OCI-LY7 (cell line): ENCODE measurements around the gene CLDN12. TPM values are rescaled to one million over a fixed set of nuclear protein-coding genes. Genes with fewer than 3 reads are reported as not detected.

ENCODE experiments used
- BruUV-seq: library from RNA; stranded (reverse); fragments of 400-500 nt; replicated peaks from 2 replicates; lab custom pipeline; 2021; lab: Mats Ljungman, UMichigan
- CTCF ChIA-PET: fragments of 300-600 bp; sonication (Branson Sonifier 250); formaldehyde crosslinking; loops from one replicate; lab custom pipeline; 2022; ENCODE audit warnings: antibody characterized with exemption; ENCODE audit not compliant: unreplicated experiment; lab: Charles Lee
- POLR2A ChIA-PET: fragments of 300-600 bp; sonication (Branson Sonifier 250); formaldehyde crosslinking; loops from one replicate; lab custom pipeline; 2022; ENCODE audit warnings: antibody characterized with exemption; lab: Charles Lee
- DNase-seq: peaks from one replicate; pipeline ENCODE4 v3.0.0-alpha.2; 2015; ENCODE audit warnings: low spot score
- H2AFZ ChIP-seq: fragments of 200-600 bp; sonication (generic), shearing (Covaris generic); 2 replicates; pipeline ENCODE4 v1.6.1; 2014; ENCODE audit warnings: mild to moderate bottlenecking, antibody characterized with exemption, low read length, moderate library complexity
- H3K27ac ChIP-seq: fragments of 200-600 bp; sonication (generic); 2 replicates; pipeline ENCODE4 v1.5.1; 2014; ENCODE audit warnings: mixed run types, low read depth, mild to moderate bottlenecking, moderate library complexity, low read length, inconsistent platforms; ENCODE audit not compliant: poor library complexity, severe bottlenecking
- H3K36me3 ChIP-seq: fragments of 200-600 bp; sonication (generic); 2 replicates; pipeline ENCODE4 v1.6.1; 2014; ENCODE audit warnings: mild to moderate bottlenecking, antibody characterized with exemption, low read length, moderate library complexity, mixed read lengths; ENCODE audit not compliant: insufficient read depth
- H3K4me1 ChIP-seq: fragments of 200-600 bp; sonication (generic); 2 replicates; pipeline ENCODE4 v1.5.1; 2014; ENCODE audit warnings: mild to moderate bottlenecking, low read length; ENCODE audit not compliant: insufficient read depth, poor library complexity, severe bottlenecking
- H3K4me2 ChIP-seq: fragments of 200-600 bp; sonication (generic); 2 replicates; pipeline ENCODE4 v1.6.1; 2014; ENCODE audit warnings: mild to moderate bottlenecking, low read length
- H3K4me3 ChIP-seq: fragments of 200-600 bp; sonication (generic); 2 replicates; pipeline ENCODE4 v1.5.1; 2014; ENCODE audit warnings: mild to moderate bottlenecking, low read depth, low read length; ENCODE audit not compliant: poor library complexity, severe bottlenecking
- H3K79me2 ChIP-seq: fragments of 200-600 bp; sonication (generic); 2 replicates; pipeline ENCODE4 v1.6.1; 2016; ENCODE audit warnings: low read depth, mild to moderate bottlenecking, low read length, moderate library complexity, mixed read lengths; ENCODE audit not compliant: insufficient read depth
- H3K9me2 ChIP-seq: fragments of 200-600 bp; sonication (generic); 2 replicates; pipeline ENCODE4 v1.6.1; 2016; ENCODE audit warnings: mild to moderate bottlenecking, low read length, mixed read lengths; ENCODE audit not compliant: insufficient read depth
- H3K9me3 ChIP-seq: fragments of 200-600 bp; sonication (generic); 2 replicates; pipeline ENCODE4 v1.6.1; 2014; ENCODE audit warnings: mild to moderate bottlenecking, mixed run types, low read length, mixed read lengths
- H4K20me1 ChIP-seq: fragments of 200-600 bp; sonication (generic); 2 replicates; pipeline ENCODE4 v1.6.1; 2014; ENCODE audit warnings: mild to moderate bottlenecking, antibody characterized with exemption, low read length, moderate library complexity, mixed read lengths; ENCODE audit not compliant: insufficient read depth
- EZH2phosphoT487 ChIP-seq: fragments of 200-600 bp; sonication (generic); IDR thresholded peaks from 2 replicates; pipeline ENCODE4 v1.6.1; 2018; ENCODE audit warnings: low read depth, borderline replicate concordance, mild to moderate bottlenecking, mixed run types, antibody characterized with exemption, low read length, moderate library complexity, mixed read lengths
- intact Hi-C: fragments of 100-400 bp; cut with micrococcal nuclease; formaldehyde crosslinking; loops from one replicate; pipeline ENCODE4 v1.10.0; 2022; ENCODE audit not compliant: unreplicated experiment
- total RNA-seq, 2 experiments: library from RNA; depleted of rRNA in 1 of 2; stranded (reverse); fragments of >200 nt in 1 of 2; shearing (Covaris generic) in 1 of 2; gene quantifications; 2 replicates each; pipeline ENCODE4 v1.2.3, GENCODE V29; 2014 to 2022
- TF ChIP-seq, protein P1 (sequence below): fragments of 200-600 bp; sonication (generic); conservative IDR thresholded peaks from 2 replicates; pipeline ENCODE4 v1.5.1; 2014; ENCODE audit warnings: mild to moderate bottlenecking, antibody characterized with exemption, low read length, moderate library complexity, mixed read lengths

The CLDN12 gene
- total RNA-seq, 2 experiments from 2014 or later = 11.0 to 17.0 TPM

DNA sequence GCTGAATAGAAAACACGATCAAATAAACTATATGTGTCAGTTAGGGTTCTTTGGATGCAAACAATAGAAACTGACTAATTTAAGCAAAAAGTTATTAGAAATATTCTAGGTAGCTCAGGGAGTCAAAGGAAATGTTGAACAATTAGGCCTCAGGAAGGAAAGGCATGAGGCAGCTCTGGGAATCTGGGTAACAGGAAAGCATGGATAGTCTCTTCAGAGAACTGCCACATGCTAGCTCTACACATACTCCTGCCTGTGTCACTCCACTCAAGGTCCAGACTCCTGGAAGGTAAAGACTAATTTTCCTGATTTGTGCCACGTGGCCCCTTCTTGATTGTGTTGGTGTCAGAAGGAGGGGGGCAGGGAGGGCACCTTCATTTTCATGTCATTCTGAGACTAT is 42.4 kb downstream of the CLDN12 start:
- no peak overlapping the region for H3K4me2 ChIP-seq
- POLR2A ChIA-PET = interaction anchor here (0.5 to 1.3 kb wide), 6 partner anchors 13 to 484 kb away, joined by 3 to 4 read pairs (median 3); no protein-coding TSS in a partner anchor
- TF ChIP-seq, protein P1, sequence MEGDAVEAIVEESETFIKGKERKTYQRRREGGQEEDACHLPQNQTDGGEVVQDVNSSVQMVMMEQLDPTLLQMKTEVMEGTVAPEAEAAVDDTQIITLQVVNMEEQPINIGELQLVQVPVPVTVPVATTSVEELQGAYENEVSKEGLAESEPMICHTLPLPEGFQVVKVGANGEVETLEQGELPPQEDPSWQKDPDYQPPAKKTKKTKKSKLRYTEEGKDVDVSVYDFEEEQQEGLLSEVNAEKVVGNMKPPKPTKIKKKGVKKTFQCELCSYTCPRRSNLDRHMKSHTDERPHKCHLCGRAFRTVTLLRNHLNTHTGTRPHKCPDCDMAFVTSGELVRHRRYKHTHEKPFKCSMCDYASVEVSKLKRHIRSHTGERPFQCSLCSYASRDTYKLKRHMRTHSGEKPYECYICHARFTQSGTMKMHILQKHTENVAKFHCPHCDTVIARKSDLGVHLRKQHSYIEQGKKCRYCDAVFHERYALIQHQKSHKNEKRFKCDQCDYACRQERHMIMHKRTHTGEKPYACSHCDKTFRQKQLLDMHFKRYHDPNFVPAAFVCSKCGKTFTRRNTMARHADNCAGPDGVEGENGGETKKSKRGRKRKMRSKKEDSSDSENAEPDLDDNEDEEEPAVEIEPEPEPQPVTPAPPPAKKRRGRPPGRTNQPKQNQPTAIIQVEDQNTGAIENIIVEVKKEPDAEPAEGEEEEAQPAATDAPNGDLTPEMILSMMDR = no peak
- no peak for TF ChIP-seq EZH2phosphoT487
- no peak overlapping the region for H3K4me3 ChIP-seq
- CTCF ChIA-PET = no interaction called here
- no peaks in the 10 kb centered on the region for H4K20me1 ChIP-seq
- no peaks in the 10 kb centered on the region for H3K79me2 ChIP-seq
- H3K9me3 ChIP-seq = no peaks in the 10 kb centered on the region
- DNase-seq = no peak
- no peaks in the 10 kb centered on the region for H3K4me1 ChIP-seq
- no peaks in the 10 kb centered on the region for H3K36me3 ChIP-seq
- no peaks in the 10 kb centered on the region for H3K9me2 ChIP-seq
- H2AFZ ChIP-seq = no peak overlapping the region
- intact Hi-C loops = no loop called here
- no TSS peak for BruUV-seq
- no peak overlapping the region for H3K27ac ChIP-seq

DNA sequence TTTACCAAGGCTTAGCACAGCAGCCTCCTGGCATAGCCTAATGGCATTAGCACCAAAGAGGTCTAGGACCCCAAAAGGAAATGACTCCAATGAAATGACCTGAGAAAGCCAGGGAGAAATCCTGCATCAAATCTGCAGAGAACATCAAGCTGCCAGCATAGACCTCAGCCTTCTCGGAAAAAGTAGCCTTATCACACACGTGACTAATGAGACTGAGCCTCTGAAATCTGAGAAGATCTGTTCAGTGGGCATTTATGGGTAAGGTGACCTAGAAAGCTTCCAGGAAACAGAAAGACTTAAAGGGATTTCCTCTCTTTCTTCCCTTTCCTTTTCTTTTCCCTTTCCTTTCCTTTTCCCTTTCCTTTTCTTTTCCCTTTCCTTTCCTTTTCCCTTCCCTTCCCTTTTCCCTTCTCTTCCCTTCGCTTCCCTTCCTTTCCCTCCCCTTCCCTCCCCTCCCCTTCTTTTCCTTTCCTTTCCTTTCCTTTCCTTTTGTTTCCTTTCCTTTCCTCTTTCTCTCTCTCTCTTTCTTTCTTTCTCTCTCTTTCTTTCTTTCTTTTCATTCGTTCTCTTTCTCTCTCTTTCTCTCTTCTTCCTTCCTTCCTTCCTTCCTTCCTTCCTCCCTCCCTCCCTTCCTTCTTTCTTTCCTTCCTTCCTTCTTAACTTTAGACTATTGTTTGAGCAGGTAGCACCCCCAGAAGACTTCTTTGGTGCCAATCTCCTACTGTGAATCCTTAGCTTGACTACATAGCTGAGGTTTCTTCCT is 43.1 kb downstream of the CLDN12 start:
- no peaks in the 10 kb centered on the region for H4K20me1 ChIP-seq
- H3K79me2 ChIP-seq = no peaks in the 10 kb centered on the region
- TF ChIP-seq EZH2phosphoT487 = no peak
- no peaks in the 10 kb centered on the region for H3K36me3 ChIP-seq
- H2AFZ ChIP-seq = no peak overlapping the region
- no peak overlapping the region for H3K4me2 ChIP-seq
- H3K9me3 ChIP-seq = no peaks in the 10 kb centered on the region
- DNase-seq = no peak
- no TSS peak for BruUV-seq
- ChIA-PET POLR2A (interaction anchor here (0.6 kb wide), 1 partner anchor 952 kb away, joined by 3 read pairs; no protein-coding TSS in a partner anchor), CTCF (no interaction called here)
- intact Hi-C loops = no loop called here
- no peak overlapping the region for H3K27ac ChIP-seq
- H3K4me3 ChIP-seq = no peak overlapping the region
- H3K9me2 ChIP-seq = no peaks in the 10 kb centered on the region
- H3K4me1 ChIP-seq = no peaks in the 10 kb centered on the region

DNA sequence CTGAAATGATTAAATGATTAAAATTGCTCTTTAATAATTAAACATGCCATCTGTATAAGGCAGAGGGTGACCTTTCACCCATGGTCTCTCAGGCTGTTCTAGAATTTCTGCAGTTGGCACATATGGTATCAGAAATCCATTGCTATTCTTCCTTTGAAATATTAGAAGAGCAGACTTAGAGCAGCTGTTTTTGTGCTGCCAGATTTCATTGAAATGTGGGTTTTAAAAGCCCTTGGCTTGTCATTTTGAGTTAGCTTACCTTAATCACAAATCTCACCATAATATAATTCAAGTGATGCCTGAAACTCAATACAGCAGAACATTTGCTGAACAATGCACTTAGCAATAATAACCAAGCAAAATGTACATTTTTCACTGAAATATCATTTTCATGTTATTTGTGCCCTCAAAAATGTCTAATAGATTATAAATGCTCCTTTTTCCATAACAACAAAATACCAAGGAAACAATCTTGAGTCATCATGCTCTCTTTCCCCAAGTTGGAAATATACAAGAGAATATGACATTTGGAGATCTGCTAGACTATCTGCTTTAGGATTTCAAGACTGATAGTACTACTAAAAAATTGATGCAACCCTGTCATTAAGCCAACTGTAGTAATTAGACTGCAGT is 50.1 kb downstream of the CLDN12 start:
- Histone ChIP-seq H4K20me1 (no peaks in the 10 kb centered on the region), H3K9me2 (no peaks in the 10 kb centered on the region), H3K79me2 (no peaks in the 10 kb centered on the region), H3K9me3 (no peaks in the 10 kb centered on the region), H3K36me3 (no peaks in the 10 kb centered on the region), H3K4me1 (no peaks in the 10 kb centered on the region), H3K4me2 (no peak overlapping the region), H2AFZ (no peak overlapping the region), H3K27ac (no peak overlapping the region), H3K4me3 (no peak overlapping the region)
- no peak for DNase-seq
- no TSS peak for BruUV-seq
- TF ChIP-seq EZH2phosphoT487 = no peak
- TF ChIP-seq, protein P1 = no peak
- ChIA-PET CTCF (no interaction called here), POLR2A (interaction anchor here (1.9 kb wide), 1 partner anchor 13 kb away, joined by 5 read pairs; no protein-coding TSS in a partner anchor)
- intact Hi-C loops = no loop called here
